Right forelimb (tissue), 1 donor: ENCODE data around the gene SRR.
"Not testable (repeated sequence)": the region's sequence is repeated elsewhere in the genome, so short reads cannot be mapped to it uniquely, and the experiment has no call there.

Source experiments
- DNase-seq: peaks from one replicate; pipeline ENCODE4 v3.0.0-alpha.2; 2018

Gene SRR

GRCh38 chr17:2303204-2304188 is at the start of gene SRR, which contains the start of gene SMG6:
Gene SRR, plus strand, starts transcription at chr17:2303950. Its CDS starts 11,611 bp downstream, at chr17:2315561.
Gene SMG6, minus strand, starts transcription at chr17:2303785. Its CDS starts 65 bp downstream, at chr17:2303720.
- peak; percentile 97 for DNase-seq

- not testable (repeated sequence) for DNase-seq
Measured at GRCh38 chr17:2258830-2259229, 44.9 kb upstream of the SRR start.

- DNase-seq = no peak
Measured at GRCh38 chr17:2259769-2260536, 43.8 kb upstream of the SRR start.

- DNase-seq = no peak
Measured at GRCh38 chr17:2262135-2262587, 41.6 kb upstream of the SRR start.

GRCh38 chr17:2263183-2264066 is 40.3 kb upstream of the SRR start:
- DNase-seq = no peak

GRCh38 chr17:2264067-2264860 is 39.5 kb upstream of the SRR start:
- no peak for DNase-seq

- DNase-seq = not testable (repeated sequence)
Measured at GRCh38 chr17:2265166-2265565, 38.6 kb upstream of the SRR start.

- no peak for DNase-seq
Measured at GRCh38 chr17:2266045-2266864, 37.5 kb upstream of the SRR start.

GRCh38 chr17:2266865-2267228 is 36.9 kb upstream of the SRR start:
- DNase-seq = no peak

GRCh38 chr17:2267354-2267753 is 36.4 kb upstream of the SRR start:
- no peak for DNase-seq

GRCh38 chr17:2271985-2272702 is 31.6 kb upstream of the SRR start:
- DNase-seq = no peak

GRCh38 chr17:2274414-2274813 is 29.3 kb upstream of the SRR start:
- no peak for DNase-seq

- DNase-seq = no peak
Measured at GRCh38 chr17:2275722-2276121, 28.0 kb upstream of the SRR start.

GRCh38 chr17:2277429-2278170 is 26.1 kb upstream of the SRR start:
- no peak for DNase-seq

GRCh38 chr17:2279707-2280106 is 24.0 kb upstream of the SRR start:
- DNase-seq = no peak

- no peak for DNase-seq
Measured at GRCh38 chr17:2282297-2282873, 21.4 kb upstream of the SRR start.

- no peak for DNase-seq
Measured at GRCh38 chr17:2283302-2283701, 20.4 kb upstream of the SRR start.

GRCh38 chr17:2289878-2290478 is 13.8 kb upstream of the SRR start:
- DNase-seq = no peak

- DNase-seq = no peak
Measured at GRCh38 chr17:2292100-2292499, 11.7 kb upstream of the SRR start.
